ENCODE results near the gene CYP26C1. TPM values are rescaled to one million over a fixed set of nuclear protein-coding genes. Genes with fewer than 3 reads are reported as not detected.

The CYP26C1 gene
- polyA plus RNA-seq, 1 donor from 2014 or later, result not detected

DNA sequence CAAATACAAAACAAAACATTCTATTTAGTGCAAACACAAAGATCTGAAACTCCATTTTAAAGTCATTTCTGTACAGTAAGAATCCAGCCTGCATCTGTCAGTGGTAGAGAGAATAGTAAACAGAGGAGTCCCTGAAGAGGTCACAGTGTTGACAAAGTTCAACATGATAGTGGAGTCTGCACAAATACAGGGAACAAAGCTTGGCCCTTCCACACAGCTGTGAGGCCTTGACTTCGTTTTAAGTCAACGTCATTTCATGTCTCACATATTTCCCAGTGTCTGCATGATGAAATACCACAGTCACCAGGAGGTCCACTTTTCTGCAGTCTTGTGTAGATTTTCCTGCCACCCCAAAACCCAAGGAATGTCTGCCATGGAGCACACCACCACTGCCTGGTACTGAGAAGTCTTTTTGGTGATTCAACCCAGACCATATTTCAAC is 46.1 kb downstream of the CYP26C1 start:
- H3K36me3 ChIP-seq (ENCODE audit: insufficient read depth, low read length), result no peaks in the 10 kb centered on the region
- no peak overlapping the region for H3K27ac ChIP-seq (ENCODE audit: low read length)
- no peaks in the 10 kb centered on the region for H4K20me1 ChIP-seq (ENCODE audit: insufficient read depth)
- no peaks in the 10 kb centered on the region for H3K9me2 ChIP-seq (ENCODE audit: insufficient read depth, low read length)
- no peak overlapping the region for H3K4me3 ChIP-seq (ENCODE audit: low read length)
- no peaks in the 10 kb centered on the region for H3K27me3 ChIP-seq (ENCODE audit: insufficient read depth, low read depth, low read length)
- H3K9me3 ChIP-seq (ENCODE audit: low read length), result no peaks in the 10 kb centered on the region
- H3K79me2 ChIP-seq (replicated peaks; ENCODE audit: insufficient read depth, low read length), result no peaks in the 10 kb centered on the region
- no peaks in the 10 kb centered on the region for H3F3A ChIP-seq (ENCODE audit: insufficient read depth, low read length, poor library complexity, severe bottlenecking)
- no peak overlapping the region for H3K4me2 ChIP-seq (ENCODE audit: low read length)
- no peak for TF ChIP-seq REST (IDR thresholded peaks at IDR 0.05; ENCODE audit: borderline replicate concordance)
- no peak overlapping the region for H3K9ac ChIP-seq (ENCODE audit: low read length)
- no peak overlapping the region for H2AFZ ChIP-seq (ENCODE audit: low read depth, low read length)

- no peaks in the 10 kb centered on the region for H3F3A ChIP-seq (ENCODE audit: insufficient read depth, low read length, poor library complexity, severe bottlenecking)
- H3K36me3 ChIP-seq (ENCODE audit: insufficient read depth, low read length), result no peaks in the 10 kb centered on the region
- H3K27me3 ChIP-seq (ENCODE audit: insufficient read depth, low read depth, low read length), result no peaks in the 10 kb centered on the region
- H3K9me2 ChIP-seq (ENCODE audit: insufficient read depth, low read length), result no peaks in the 10 kb centered on the region
- H3K4me2 ChIP-seq (ENCODE audit: low read length), result no peak overlapping the region
- no peak overlapping the region for H2AFZ ChIP-seq (ENCODE audit: low read depth, low read length)
- H3K27ac ChIP-seq (ENCODE audit: low read length), result no peak overlapping the region
- TF ChIP-seq REST (IDR thresholded peaks at IDR 0.05; ENCODE audit: borderline replicate concordance) (no peak), EZH2 (IDR thresholded peaks at IDR 0.05; ENCODE audit: borderline replicate concordance, insufficient read depth, low read length, poor library complexity, severe bottlenecking) (no peak), SMC3 (conservative IDR thresholded peaks at IDR 0.05; ENCODE audit: poor library complexity) (no peak), RAD21 (conservative IDR thresholded peaks at IDR 0.05) (no peak), MXI1 (conservative IDR thresholded peaks at IDR 0.05; ENCODE audit: poor library complexity, severe bottlenecking) (no peak), POLR2AphosphoS5 (IDR thresholded peaks at IDR 0.05) (no peak), EP300 (conservative IDR thresholded peaks at IDR 0.05; ENCODE audit: poor library complexity, severe bottlenecking) (no peak), CTCF (IDR thresholded peaks at IDR 0.05; ENCODE audit: poor library complexity, severe bottlenecking) (no peak), TAF1 (IDR thresholded peaks at IDR 0.05; ENCODE audit: low read depth) (no peak)
- no peak overlapping the region for H3K4me3 ChIP-seq (ENCODE audit: low read length)
- no peaks in the 10 kb centered on the region for H4K20me1 ChIP-seq (ENCODE audit: insufficient read depth)
- no peaks in the 10 kb centered on the region for H3K9me3 ChIP-seq (ENCODE audit: low read length)
- H3K79me2 ChIP-seq (replicated peaks; ENCODE audit: insufficient read depth, low read length), result no peaks in the 10 kb centered on the region
- no peak overlapping the region for H3K9ac ChIP-seq (ENCODE audit: low read length)
These were observed 50.0 kb downstream of the CYP26C1 start for GRCh38 chr10:93110472-93111146.

All from neural cell (in vitro differentiated cells).